Measurements from ENCODE around the gene TM9SF1. TPM values are rescaled to one million over a fixed set of nuclear protein-coding genes. Genes with fewer than 3 reads are reported as not detected.

TM9SF1 gene
- total and polyA plus RNA-seq, 2 of the 13 experiments (the other 11 are each of a cell fraction or from before 2014, with no cell fraction given): 83.2 to 110 TPM

DNA sequence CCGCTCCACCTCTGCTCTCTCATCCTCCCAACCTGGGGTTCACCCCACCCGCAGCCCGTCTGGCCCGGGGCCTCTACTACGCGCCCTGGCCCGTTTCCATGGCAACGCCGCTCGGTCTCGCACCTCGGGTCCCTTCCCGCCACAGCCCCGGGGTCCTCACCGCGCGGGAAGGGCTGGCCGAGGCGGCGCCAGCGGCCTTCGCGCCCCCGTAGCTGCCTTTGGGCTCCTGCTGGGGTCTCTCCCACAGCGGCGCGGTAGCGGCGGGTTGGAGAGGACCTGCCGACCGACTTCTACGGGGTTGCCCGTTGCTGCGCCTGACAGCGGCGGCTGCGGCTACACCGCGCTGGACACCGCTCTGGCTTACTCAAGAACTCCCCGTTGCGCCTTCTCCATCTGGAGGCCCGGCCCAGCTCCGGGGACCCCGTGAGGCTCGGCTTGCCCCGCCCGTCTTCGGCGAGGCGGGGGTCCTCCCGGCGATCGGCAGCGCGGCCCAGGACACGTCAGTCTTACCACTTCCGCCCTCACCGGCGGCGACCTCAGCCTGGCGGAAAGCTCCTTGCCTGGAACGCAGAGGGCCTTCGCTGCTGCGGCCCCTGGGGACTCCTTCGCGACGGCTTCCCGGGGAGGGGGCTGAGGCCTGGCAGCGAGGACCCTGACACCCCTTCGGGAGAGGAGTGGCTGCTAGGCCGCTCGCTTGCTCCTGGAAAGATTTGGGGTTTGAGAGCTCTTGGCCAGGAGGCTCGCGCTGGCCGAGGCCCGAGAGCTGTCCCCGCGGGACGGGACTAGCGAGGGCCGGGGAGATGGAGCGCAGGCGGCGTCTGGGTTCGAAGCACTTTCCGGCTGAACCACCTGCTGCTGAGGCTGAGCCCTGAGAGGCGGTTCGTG, at the start of gene TM9SF1 (continued):
- TF ChIP-seq GTF3A (CRISPR knock-in tag; conservative IDR thresholded peaks at IDR 0.05) (peak; percentile 99), KMT2A (CRISPR knock-in tag; IDR thresholded peaks at IDR 0.05) (peak; percentile 100), HOXA9 (CRISPR knock-in tag; IDR thresholded peaks at IDR 0.05; ENCODE audit: borderline replicate concordance) (no peak), NFKB2 (CRISPR knock-in tag; IDR thresholded peaks at IDR 0.05; ENCODE audit: borderline replicate concordance) (peak; percentile 99), ZFAT (CRISPR knock-in tag; conservative IDR thresholded peaks at IDR 0.05) (peak; percentile 94), SNAI1 (CRISPR knock-in tag; IDR thresholded peaks at IDR 0.05; ENCODE audit: borderline replicate concordance) (peak; percentile 94; the same call in 1 of the 2 replicates), RFX3 (CRISPR knock-in tag; IDR thresholded peaks at IDR 0.05) (peak; percentile 96), ZNF766 (CRISPR knock-in tag; IDR thresholded peaks at IDR 0.05; ENCODE audit: borderline replicate concordance) (peak; percentile 92), KLF12 (CRISPR knock-in tag; IDR thresholded peaks at IDR 0.05; ENCODE audit: borderline replicate concordance) (peak; percentile 99), ZSCAN21 (CRISPR knock-in tag; IDR thresholded peaks at IDR 0.05; ENCODE audit: borderline replicate concordance) (peak; percentile 84; the same call in 1 of the 2 replicates), SIX4 (CRISPR knock-in tag; IDR thresholded peaks at IDR 0.05) (peak; percentile 82; the same call in 1 of the 2 replicates), ZSCAN20 (CRISPR knock-in tag; IDR thresholded peaks at IDR 0.05; ENCODE audit: borderline replicate concordance) (peak; percentile 98), ATAD3A (CRISPR knock-in tag; IDR thresholded peaks at IDR 0.05) (peak; percentile 40; the same call in 1 of the 2 replicates), ZNF224 (CRISPR knock-in tag; IDR thresholded peaks at IDR 0.05) (peak; percentile 100), MED13 (CRISPR knock-in tag; IDR thresholded peaks at IDR 0.05) (peak; percentile 94), GTF2F1 (IDR thresholded peaks at IDR 0.05; ENCODE audit: low read length) (peak; percentile 82), ZNF577 (CRISPR knock-in tag; IDR thresholded peaks at IDR 0.05; ENCODE audit: borderline replicate concordance, low read depth) (peak; percentile 99), NR2F2 (IDR thresholded peaks at IDR 0.05; ENCODE audit: borderline replicate concordance, low read depth) (no peak), ZNF430 (CRISPR knock-in tag; IDR thresholded peaks at IDR 0.05) (peak; percentile 98), NFRKB (IDR thresholded peaks at IDR 0.05) (no peak), HMGA1 (CRISPR knock-in tag; conservative IDR thresholded peaks at IDR 0.05) (no peak), ZNF44 (CRISPR knock-in tag; IDR thresholded peaks at IDR 0.05) (peak; percentile 97), ZNF792 (CRISPR knock-in tag; IDR thresholded peaks at IDR 0.05) (peak; percentile 99)
- TF ChIP-seq, protein P1, sequence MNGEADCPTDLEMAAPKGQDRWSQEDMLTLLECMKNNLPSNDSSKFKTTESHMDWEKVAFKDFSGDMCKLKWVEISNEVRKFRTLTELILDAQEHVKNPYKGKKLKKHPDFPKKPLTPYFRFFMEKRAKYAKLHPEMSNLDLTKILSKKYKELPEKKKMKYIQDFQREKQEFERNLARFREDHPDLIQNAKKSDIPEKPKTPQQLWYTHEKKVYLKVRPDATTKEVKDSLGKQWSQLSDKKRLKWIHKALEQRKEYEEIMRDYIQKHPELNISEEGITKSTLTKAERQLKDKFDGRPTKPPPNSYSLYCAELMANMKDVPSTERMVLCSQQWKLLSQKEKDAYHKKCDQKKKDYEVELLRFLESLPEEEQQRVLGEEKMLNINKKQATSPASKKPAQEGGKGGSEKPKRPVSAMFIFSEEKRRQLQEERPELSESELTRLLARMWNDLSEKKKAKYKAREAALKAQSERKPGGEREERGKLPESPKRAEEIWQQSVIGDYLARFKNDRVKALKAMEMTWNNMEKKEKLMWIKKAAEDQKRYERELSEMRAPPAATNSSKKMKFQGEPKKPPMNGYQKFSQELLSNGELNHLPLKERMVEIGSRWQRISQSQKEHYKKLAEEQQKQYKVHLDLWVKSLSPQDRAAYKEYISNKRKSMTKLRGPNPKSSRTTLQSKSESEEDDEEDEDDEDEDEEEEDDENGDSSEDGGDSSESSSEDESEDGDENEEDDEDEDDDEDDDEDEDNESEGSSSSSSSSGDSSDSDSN (CRISPR knock-in tag; IDR thresholded peaks at IDR 0.05): peak; percentile 100
- TF ChIP-seq, protein P2, sequence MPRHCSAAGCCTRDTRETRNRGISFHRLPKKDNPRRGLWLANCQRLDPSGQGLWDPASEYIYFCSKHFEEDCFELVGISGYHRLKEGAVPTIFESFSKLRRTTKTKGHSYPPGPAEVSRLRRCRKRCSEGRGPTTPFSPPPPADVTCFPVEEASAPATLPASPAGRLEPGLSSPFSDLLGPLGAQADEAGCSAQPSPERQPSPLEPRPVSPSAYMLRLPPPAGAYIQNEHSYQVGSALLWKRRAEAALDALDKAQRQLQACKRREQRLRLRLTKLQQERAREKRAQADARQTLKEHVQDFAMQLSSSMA (CRISPR knock-in tag; IDR thresholded peaks at IDR 0.05): peak; percentile 97
- TF ChIP-seq, protein P3, sequence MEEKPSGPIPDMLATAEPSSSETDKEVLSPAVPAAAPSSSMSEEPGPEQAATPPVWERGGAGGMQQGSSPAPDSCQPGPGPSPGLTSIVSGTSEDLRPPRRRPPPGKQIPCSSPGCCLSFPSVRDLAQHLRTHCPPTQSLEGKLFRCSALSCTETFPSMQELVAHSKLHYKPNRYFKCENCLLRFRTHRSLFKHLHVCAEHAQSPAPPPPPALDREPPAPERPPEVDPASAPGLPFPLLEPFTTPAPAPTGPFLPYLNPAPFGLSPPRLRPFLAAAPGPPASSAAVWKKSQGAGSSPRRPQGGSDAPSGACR (CRISPR knock-in tag; IDR thresholded peaks at IDR 0.05): peak; percentile 95
- TF ChIP-seq, protein P4, sequence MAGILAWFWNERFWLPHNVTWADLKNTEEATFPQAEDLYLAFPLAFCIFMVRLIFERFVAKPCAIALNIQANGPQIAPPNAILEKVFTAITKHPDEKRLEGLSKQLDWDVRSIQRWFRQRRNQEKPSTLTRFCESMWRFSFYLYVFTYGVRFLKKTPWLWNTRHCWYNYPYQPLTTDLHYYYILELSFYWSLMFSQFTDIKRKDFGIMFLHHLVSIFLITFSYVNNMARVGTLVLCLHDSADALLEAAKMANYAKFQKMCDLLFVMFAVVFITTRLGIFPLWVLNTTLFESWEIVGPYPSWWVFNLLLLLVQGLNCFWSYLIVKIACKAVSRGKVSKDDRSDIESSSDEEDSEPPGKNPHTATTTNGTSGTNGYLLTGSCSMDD (CRISPR knock-in tag; IDR thresholded peaks at IDR 0.05): peak; percentile 96
